ENCODE data around the gene ELOA. TPM values are rescaled to one million over a fixed set of nuclear protein-coding genes. Genes with fewer than 3 reads are reported as not detected.
A peak's percentile ranks its signal among the peaks of the same experiment; 100 is the strongest.

ELOA gene
- total and polyA plus RNA-seq, 2 experiments from 2014 or later: 44.3 to 50.1 TPM

GRCh38 chr1:23798662-23799142 is 55.4 kb downstream of the ELOA start:
- no peak overlapping the region for H3K27ac ChIP-seq

GRCh38 chr1:23799255-23799569 is 55.9 kb downstream of the ELOA start:
- TF ChIP-seq EZH2phosphoT487 (IDR thresholded peaks at IDR 0.05; ENCODE audit: insufficient read depth, low read depth) (no peak), EZH2 (IDR thresholded peaks at IDR 0.05; ENCODE audit: insufficient read depth, poor library complexity, severe bottlenecking) (no peak)
- Histone ChIP-seq H2AFZ (0 out of 2 replicates have a peak overlapping the region, but pooled peaks have one; percentile 90), H3K9me2 (ENCODE audit: insufficient read depth) (no peaks in the 10 kb centered on the region), H4K20me1 (ENCODE audit: insufficient read depth) (no peaks in the 10 kb centered on the region), H3K27me3 (replicated peaks; ENCODE audit: insufficient read depth) (no peaks in the 10 kb centered on the region), H3K9me3 (ENCODE audit: low read depth) (no peaks in the 10 kb centered on the region), H3K27ac (no peak overlapping the region; the same call in 1 of the 2 replicates), H3K36me3 (ENCODE audit: low read depth) (no peaks in the 10 kb centered on the region; the same call in 1 of the 2 replicates), H3K4me3 (peak overlapping the region; percentile 84; the same call in 1 of the 2 replicates), H3K4me1 (ENCODE audit: insufficient read depth) (peaks cover 7% of the 10 kb centered on the region; the same call in 1 of the 2 replicates), H3K79me2 (ENCODE audit: insufficient read depth) (no peaks in the 10 kb centered on the region), H3K4me2 (ENCODE audit: unreplicated experiment) (peak overlapping the region; percentile 88), H3F3A (ENCODE audit: insufficient read depth) (peaks cover 4% of the 10 kb centered on the region; the same call in 1 of the 2 replicates), H3K9ac (peak overlapping the region; percentile 82; the same call in 1 of the 2 replicates)
- WGBS, 2 experiments (ENCODE audit: low coverage in 1 of 2, low lambda C conversion rate in 2 of 2, missing lambda C conversion rate in 2 of 2): 97 to 100% methylated on average over 7 of the region's 7 CpGs
- in situ Hi-C loops (cut with MboI): no loop called here
- no peak for DNase-seq

More at GRCh38 chr1:23798662-23799142, 55.4 kb downstream of the ELOA start:
- Histone ChIP-seq H3K4me3 (no peak overlapping the region), H2AFZ (no peak overlapping the region), H3F3A (ENCODE audit: insufficient read depth) (peaks cover 4% of the 10 kb centered on the region; the same call in 1 of the 2 replicates), H3K27me3 (replicated peaks; ENCODE audit: insufficient read depth) (no peaks in the 10 kb centered on the region), H4K20me1 (ENCODE audit: insufficient read depth) (no peaks in the 10 kb centered on the region), H3K36me3 (ENCODE audit: low read depth) (no peaks in the 10 kb centered on the region; the same call in 1 of the 2 replicates), H3K9ac (no peak overlapping the region), H3K9me2 (ENCODE audit: insufficient read depth) (no peaks in the 10 kb centered on the region), H3K4me1 (ENCODE audit: insufficient read depth) (peaks cover 7% of the 10 kb centered on the region; the same call in 1 of the 2 replicates), H3K9me3 (ENCODE audit: low read depth) (no peaks in the 10 kb centered on the region), H3K79me2 (ENCODE audit: insufficient read depth) (peaks cover 1% of the 10 kb centered on the region; the same call in 1 of the 2 replicates), H3K4me2 (ENCODE audit: unreplicated experiment) (no peak overlapping the region)
- in situ Hi-C loops (cut with MboI): no loop called here
- peak; percentile 21 for DNase-seq
- TF ChIP-seq EZH2phosphoT487 (IDR thresholded peaks at IDR 0.05; ENCODE audit: insufficient read depth, low read depth): no peak
- no peak for TF ChIP-seq EZH2 (IDR thresholded peaks at IDR 0.05; ENCODE audit: insufficient read depth, poor library complexity, severe bottlenecking)
- 93% methylated on average over 11 to 12 of the region's 12 CpGs for WGBS, 2 experiments (ENCODE audit: low coverage in 1 of 2, low lambda C conversion rate in 2 of 2, missing lambda C conversion rate in 2 of 2)

- Histone ChIP-seq H3K9me3 (ENCODE audit: low read depth) (no peaks in the 10 kb centered on the region), H2AFZ (peak overlapping the region; percentile 90), H3K4me3 (peak overlapping the region; percentile 84), H3K36me3 (ENCODE audit: low read depth) (no peaks in the 10 kb centered on the region; the same call in 1 of the 2 replicates), H3K4me2 (ENCODE audit: unreplicated experiment) (peak overlapping the region; percentile 88), H3F3A (ENCODE audit: insufficient read depth) (peaks cover 4% of the 10 kb centered on the region; the same call in 1 of the 2 replicates), H3K9me2 (ENCODE audit: insufficient read depth) (no peaks in the 10 kb centered on the region), H3K27ac (peak overlapping the region; percentile 48), H3K9ac (peak overlapping the region; percentile 82), H4K20me1 (ENCODE audit: insufficient read depth) (no peaks in the 10 kb centered on the region), H3K27me3 (replicated peaks; ENCODE audit: insufficient read depth) (no peaks in the 10 kb centered on the region), H3K79me2 (ENCODE audit: insufficient read depth) (no peaks in the 10 kb centered on the region), H3K4me1 (ENCODE audit: insufficient read depth) (peaks cover 7% of the 10 kb centered on the region; the same call in 1 of the 2 replicates)
- in situ Hi-C loops (cut with MboI): no loop called here
- 3 to 7% methylated on average over 28 to 45 of the region's 48 CpGs for WGBS, 2 experiments (ENCODE audit: low coverage in 1 of 2, low lambda C conversion rate in 2 of 2, missing lambda C conversion rate in 2 of 2)
- TF ChIP-seq EZH2 (IDR thresholded peaks at IDR 0.05; ENCODE audit: insufficient read depth, poor library complexity, severe bottlenecking) (no peak), EZH2phosphoT487 (IDR thresholded peaks at IDR 0.05; ENCODE audit: insufficient read depth, low read depth) (no peak)
- DNase-seq: peak; percentile 52
Measured at GRCh38 chr1:23799570-23800399, 56.5 kb downstream of the ELOA start.

DNA sequence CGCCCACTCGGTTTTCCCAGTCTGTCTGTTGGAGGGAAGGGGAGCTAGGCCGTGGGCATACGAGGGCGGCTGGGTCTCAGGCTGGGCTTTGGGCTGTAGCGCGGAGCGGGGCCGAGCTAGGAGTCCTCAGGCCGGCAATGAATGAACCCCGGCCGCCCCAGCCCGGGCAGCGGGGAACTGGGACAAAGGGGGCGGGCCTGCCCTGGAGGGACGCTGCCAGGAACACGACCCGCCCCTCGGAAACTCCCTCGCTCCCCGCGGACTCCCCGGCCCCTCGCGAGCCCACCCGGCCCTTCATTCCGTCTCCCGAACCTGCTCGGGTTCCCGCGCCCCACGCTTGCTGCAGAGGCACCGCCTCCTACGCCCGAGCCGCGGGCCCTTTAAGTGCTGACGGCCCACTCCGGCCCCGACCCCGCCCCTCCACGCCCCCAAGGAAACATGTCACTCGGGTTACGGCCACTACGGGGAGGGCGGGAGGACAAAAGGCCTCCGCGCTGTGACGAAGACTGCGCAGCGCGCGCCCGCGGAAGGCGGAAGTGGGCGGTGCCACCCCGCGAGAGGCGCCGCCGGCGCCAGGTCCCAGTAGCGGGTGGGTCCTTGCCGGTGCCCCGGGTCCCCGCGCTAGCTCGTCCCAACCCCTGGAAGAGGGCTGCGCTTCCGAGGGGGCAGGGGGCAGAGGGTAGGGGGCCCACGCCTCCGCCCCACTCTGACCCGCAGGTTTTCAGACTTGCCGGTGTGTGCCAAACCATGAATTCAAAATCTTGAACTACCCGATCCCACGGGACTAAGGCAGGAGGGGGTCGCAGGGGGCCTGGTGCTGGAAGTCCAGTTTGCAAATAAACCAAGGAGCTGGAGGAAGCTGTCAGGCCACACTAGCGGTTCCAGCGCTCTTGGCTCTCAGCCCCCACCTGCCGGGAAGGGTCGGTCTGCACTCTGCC is 57.4 kb downstream of the ELOA start, which contains the start of gene GALE:
Gene GALE (minus strand): TSS at position 355 of the 938 bp plus-strand sequence. CDS start 1,747 bp downstream, outside the sequence.
- in situ Hi-C loops (cut with MboI): no loop called here
- Histone ChIP-seq H4K20me1 (ENCODE audit: insufficient read depth) (no peaks in the 10 kb centered on the region), H3F3A (ENCODE audit: insufficient read depth) (peaks cover 4% of the 10 kb centered on the region; the same call in 1 of the 2 replicates), H3K9me2 (ENCODE audit: insufficient read depth) (no peaks in the 10 kb centered on the region), H3K79me2 (ENCODE audit: insufficient read depth) (no peaks in the 10 kb centered on the region), H3K4me2 (ENCODE audit: unreplicated experiment) (peak within 1 kb of the TSS; percentile 88), H3K9ac (peak within 1 kb of the TSS; percentile 82), H2AFZ (peak within 1 kb of the TSS; percentile 90), H3K27me3 (replicated peaks; ENCODE audit: insufficient read depth) (no peaks in the 10 kb centered on the region), H3K4me3 (peak within 1 kb of the TSS; percentile 84), H3K4me1 (ENCODE audit: insufficient read depth) (peaks cover 7% of the 10 kb centered on the region; the same call in 1 of the 2 replicates), H3K36me3 (ENCODE audit: low read depth) (no peaks in the 10 kb centered on the region), H3K9me3 (ENCODE audit: low read depth) (no peaks in the 10 kb centered on the region), H3K27ac (peak within 1 kb of the TSS; percentile 48)
- WGBS, 2 experiments (ENCODE audit: low coverage in 1 of 2, low lambda C conversion rate in 2 of 2, missing lambda C conversion rate in 2 of 2): 1 to 2% methylated on average over 51 to 82 of the region's 82 CpGs
- peak; percentile 98 for DNase-seq
- TF ChIP-seq EZH2phosphoT487 (IDR thresholded peaks at IDR 0.05; ENCODE audit: insufficient read depth, low read depth) (no peak), EZH2 (IDR thresholded peaks at IDR 0.05; ENCODE audit: insufficient read depth, poor library complexity, severe bottlenecking) (no peak)
